HG03439 (cell line): Measurements from ENCODE around the gene PRKD2.
"Not testable (repeated sequence)": the region's sequence is repeated elsewhere in the genome, so short reads cannot be mapped to it uniquely, and the experiment has no call there.

Experiments used
- ATAC-seq: cut with Tn5 transposase; IDR thresholded peaks from one replicate; pipeline ENCODE4 v1.9.1; 2021; ENCODE audit warnings: mild to moderate bottlenecking, moderate library complexity; ENCODE audit not compliant: unreplicated experiment

PRKD2 gene

DNA sequence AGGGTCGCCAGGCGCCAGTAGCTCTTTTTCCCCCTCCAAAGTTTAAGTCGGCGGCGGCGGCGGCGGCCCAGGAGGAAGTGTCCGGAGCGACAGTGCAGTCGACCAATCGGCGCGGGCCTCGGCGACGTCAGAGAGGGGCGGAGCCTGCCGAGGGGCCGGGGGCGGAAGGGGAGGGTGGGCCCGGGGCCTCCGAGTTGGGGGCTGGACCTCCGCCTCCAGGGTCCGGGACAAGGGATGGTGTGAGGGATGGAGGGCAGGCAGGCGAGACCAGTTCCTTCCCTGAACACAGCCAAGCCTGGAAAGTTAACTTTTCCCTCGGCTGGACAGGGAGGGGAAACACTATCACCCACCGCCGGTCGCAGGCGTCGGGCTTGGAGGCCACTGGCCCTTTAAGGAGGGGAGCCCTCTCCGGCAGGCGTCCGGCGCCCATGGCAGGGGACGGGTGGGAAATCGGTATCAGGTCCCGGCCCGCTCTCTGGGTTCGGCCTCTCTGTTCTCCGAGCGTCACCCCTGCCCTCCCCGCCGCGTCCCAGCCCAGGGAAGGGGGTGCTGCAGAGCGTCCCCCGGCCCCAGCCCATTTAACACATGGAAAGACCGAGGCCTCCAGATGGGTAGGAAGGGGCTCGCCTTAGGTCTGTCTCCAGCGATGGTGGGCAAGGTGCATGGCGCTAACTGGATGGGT, at the start of gene PRKD2:
Gene PRKD2 (minus strand): TSS at position 81 of the 682 bp plus-strand sequence. CDS start 744 bp downstream, outside the sequence.
- ATAC-seq, result peak; percentile 37

DNA sequence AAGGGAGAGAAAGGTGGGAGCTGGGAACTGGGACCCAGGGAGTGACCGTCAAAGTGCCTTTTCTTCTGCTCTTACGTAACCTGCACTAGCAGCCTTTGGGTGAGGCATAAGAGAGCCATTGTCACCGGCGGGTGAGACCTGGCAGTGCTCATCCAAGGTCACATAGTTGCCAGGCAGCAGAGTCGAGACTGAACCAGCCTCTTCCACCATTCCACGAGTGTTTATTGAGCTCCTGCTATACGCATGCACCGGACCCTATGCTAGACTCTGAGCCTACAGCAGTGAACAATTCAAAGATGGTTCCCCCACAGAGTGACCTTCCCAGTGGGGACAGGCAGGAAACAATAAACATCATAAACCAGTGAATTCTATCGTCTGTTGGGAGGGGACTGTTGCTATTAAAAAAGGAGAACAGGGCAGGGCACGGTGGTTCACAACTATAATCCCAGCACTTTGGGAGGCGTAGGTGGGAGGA, 47.9 kb upstream of the PRKD2 start:
- ATAC-seq, result no peak

DNA sequence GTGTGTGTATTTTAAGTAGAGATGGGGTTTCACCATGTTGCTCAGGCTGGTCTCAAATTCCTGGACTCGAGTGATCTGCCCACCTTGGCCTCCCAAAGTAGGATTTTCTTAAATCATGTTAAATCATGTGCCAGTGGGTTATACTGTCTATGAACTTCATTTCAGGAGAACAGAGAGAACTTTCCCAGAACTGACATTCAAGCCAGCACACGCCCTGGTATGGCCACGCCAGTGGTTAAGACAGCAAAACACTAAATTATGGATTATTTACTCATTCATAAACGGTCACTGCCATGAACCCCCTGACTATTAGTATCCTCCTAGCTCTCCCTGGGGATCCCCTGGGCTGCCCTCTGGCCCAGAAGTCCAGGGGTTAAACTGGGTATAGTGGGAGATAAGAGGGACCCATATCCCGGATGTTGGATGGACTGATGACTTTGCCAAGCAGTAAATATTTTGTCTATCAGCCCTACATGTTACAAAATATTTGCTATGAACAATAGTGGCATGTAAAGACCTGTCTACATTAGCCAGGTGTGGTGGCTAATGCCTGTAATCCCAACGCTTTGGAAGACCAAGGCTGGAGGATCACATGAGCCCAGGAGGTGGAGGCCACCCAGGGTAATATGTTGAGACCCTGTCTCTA, 45.5 kb upstream of the PRKD2 start:
- no peak for ATAC-seq

DNA sequence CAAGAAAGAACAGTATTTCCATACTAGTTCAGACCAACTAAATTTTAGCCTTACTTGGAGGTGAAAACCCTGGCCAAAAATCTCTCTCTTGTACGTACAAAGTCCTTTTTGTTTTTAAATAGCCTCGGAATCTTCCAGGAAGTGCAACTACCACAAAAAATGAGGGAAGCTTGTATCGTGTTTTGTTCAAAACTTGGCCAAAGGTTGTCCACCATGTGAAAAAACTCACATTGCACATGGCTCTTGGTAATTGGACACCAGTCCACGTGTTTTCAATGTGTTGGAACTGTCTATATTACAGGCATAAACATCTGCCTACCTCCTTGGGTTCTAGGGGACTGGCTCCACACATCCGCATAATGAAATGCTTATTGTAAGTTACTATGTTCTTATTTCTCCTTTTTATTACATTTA, 44.5 kb upstream of the PRKD2 start:
- ATAC-seq, result no peak

DNA sequence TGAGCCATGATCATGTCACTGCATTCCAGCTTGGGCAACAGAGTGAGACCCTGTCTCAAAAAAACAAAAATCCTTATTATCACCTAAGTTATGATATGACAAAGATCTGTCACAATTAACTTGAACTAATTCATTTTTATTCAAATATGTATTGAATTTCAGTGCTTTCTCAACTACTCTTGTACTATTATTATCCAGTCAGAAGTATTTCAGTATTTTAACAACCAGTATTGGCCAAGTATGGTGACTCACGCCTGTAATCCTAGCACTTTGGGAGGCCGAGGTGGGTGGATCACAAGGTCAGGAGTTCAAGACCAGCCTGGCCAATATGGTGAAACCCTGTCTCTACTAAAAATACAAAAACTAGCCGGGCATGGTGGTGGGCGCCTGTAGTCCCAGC, 44.0 kb upstream of the PRKD2 start:
- ATAC-seq, result not testable (repeated sequence)

DNA sequence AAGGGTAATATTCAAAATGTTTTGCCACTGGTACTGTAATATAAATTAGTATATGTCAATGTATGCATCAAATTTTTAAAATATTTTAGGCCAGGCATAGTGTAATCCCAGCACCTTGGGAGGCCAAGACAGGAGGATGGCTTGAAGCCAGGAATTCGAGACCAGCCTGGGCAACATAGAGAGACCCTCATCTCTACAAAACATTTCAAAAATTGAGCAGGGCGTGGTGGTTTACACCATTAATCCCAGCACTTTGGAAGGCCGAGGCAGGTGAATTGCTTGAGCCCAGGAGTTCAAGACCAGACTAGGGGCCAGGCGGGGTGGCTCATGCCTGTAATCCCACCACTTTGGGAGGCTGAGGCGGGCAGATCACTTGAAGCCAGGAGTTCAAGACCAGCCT, 43.4 kb upstream of the PRKD2 start:
- no peak for ATAC-seq

DNA sequence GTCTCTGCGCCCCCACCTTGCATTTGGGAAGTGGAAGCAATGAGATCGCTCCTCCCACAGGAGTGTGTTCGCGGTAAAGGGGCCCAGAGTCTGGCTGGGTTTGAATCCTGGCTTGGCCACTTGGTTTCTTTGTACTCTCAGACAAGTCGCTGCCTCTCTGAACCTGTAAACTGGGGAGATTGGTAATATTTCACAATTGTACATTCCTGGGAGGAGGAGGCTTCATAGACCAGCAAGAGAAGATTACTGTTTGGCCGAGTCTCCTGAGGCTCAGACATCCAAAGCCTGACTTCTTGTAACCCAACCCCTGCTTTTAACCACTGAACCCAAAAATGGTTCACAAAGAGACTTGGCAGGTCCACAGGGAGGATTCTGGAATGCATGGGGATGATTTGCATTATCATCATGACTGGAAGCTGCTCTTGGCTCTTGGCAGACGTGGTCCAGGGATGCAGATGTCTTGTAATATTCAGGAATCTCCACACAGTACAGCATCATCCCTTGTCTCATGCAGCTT, 43.0 kb upstream of the PRKD2 start:
- no peak for ATAC-seq

DNA sequence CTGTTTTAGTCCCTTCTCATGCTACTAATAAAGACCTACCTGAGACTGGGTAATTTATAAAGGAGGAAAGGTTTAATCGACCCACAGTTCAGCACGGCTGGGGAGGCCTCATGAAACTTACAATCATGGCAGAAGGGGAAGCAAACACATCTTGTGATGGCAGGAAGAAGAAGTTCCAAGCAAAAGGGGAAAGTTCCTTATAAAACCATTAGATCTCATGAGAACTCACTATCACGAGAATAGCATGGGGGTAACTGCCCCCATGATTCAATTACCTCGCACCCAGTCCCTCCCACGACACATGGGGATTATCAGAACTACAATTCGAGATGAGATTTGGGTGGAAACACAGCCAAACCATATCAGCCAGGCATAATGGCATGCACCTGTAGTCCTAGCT, 42.3 kb upstream of the PRKD2 start:
- no peak for ATAC-seq

DNA sequence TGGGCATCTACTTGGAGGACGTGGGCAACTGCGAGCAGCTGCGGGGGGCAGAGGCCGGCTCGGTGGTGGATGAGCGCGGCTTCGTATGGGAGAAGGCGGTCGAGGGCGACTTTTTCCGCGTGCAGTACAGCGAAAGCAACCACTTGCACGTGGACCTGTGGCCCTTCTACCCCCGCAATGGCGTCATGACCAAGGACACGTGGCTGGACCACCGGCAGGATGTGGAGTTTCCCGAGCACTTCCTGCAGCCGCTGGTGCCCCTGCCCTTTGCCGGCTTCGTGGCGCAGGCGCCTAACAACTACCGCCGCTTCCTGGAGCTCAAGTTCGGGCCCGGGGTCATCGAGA, 39.6 kb upstream of the PRKD2 start:
- no peak for ATAC-seq

DNA sequence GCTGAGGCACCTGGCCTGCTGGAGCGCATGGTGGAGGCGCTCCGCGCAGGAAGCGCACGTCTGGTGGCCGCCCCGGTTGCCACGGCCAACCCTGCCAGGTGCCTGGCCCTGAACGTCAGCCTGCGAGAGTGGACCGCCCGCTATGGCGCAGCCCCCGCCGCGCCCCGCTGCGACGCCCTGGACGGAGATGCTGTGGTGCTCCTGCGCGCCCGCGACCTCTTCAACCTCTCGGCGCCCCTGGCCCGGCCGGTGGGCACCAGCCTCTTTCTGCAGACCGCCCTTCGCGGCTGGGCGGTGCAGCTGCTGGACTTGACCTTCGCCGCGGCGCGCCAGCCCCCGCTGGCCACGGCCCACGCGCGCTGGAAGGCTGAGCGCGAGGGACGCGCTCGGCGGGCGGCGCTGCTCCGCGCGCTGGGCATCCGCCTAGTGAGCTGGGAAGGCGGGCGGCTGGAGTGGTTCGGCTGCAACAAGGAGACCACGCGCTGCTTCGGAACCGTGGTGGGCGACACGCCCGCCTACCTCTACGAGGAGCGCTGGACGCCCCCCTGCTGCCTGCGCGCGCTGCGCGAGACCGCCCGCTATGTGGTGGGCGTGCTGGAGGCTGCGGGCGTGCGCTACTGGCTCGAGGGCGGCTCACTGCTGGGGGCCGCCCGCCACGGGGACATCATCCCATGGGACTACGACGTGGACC, 39.1 kb upstream of the PRKD2 start:
- ATAC-seq, result no peak

DNA sequence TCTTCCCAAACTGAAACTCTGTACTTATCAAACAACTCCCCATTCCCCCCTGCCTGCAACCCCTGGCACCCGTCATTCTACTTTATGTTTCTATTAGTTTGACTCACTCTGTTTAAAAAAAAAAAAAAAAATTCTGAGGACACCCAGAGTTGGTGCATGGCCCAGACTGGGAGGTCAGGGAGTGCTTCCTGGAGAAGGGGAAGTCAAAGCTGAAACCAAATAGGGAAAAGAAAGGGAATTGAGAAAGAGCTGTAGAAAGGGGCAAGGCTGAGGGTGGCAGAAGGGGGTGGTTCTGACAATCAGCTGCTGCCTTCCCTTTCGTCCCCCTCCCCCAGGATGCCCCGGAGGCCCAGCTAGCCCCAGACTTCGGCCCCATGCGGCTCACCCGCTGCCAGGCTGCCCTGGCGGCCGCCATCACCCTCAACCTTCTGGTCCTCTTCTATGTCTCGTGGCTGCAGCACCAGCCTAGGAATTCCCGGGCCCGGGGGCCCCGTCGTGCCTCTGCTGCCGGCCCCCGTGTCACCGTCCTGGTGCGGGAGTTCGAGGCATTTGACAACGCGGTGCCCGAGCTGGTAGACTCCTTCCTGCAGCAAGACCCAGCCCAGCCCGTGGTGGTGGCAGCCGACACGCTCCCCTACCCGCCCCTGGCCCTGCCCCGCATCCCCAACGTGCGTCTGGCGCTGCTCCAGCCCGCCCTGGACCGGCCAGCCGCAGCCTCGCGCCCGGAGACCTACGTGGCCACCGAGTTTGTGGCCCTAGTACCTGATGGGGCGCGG, 38.4 kb upstream of the PRKD2 start:
- ATAC-seq, result no peak

DNA sequence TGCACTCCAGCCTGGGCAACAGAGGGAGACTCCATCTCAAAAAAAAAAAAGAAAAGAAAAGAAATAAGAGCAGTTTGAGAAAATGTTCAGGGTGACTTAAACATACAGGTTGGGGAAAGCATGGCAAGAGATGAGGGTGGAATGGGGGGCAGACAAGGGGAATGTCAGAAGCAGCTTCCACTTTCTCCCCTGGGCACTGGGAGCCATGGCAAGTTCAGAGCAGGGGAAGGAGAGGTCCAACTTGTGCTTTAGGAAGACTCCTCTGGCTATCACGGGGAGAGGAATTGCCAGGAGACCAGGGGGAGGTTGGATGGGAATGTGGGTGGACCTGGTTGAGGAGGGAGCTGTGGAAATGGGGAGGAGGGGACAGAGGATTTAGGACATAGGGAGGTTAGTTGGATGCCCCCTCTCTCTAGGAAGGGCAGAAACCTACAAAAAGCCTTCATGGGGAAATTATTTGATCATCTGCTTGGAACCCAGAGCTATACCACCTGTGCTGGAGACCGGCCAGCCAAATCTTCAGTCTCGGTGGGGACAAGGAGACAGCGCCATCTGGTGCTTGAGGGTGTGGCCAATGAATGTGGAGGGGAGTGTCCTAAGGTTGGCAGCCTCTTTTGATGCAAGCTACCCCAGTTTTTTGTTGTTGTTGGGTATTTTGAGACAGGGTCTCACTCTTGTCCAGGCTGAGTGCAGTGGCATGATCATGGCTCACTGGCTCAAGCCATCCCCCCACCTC, 36.7 kb upstream of the PRKD2 start:
- no peak for ATAC-seq

DNA sequence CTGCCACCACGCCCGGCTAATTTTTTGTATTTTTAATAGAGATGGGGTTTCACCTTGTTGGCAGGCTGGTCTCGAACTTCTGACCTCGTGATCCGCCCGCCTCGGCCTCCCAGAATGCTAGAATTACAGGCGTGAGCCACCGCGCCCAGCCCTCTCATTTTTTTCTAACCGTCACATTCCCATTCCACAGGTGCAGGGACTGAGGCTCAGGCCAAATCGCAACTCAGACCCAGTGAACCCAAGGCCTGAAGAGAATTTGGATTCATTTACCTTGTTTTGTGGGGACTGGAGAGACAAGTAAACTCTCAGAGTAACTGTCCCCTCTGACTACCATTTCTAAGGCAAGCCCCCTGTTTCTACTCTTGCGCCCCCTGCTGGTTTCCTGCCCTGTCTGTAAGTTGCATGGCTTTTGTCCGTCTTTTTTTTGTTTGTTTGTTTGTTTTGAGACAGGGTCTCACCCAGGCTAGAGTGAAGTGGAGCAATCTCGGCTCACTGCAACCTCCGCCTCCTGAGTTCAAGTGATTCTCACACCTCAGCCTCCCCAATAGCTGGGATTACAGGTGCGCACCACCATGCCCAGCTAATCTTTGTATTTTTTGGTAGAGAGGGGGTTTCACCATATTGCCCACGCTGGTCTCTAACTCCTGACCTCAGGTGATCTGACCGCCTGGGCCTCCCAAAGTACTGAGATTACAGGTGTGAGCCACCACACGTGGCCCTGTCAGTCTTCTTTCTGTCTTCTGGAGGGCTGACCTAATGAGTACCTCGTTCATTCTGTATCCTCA, 31.6 kb upstream of the PRKD2 start:
- no peak for ATAC-seq

DNA sequence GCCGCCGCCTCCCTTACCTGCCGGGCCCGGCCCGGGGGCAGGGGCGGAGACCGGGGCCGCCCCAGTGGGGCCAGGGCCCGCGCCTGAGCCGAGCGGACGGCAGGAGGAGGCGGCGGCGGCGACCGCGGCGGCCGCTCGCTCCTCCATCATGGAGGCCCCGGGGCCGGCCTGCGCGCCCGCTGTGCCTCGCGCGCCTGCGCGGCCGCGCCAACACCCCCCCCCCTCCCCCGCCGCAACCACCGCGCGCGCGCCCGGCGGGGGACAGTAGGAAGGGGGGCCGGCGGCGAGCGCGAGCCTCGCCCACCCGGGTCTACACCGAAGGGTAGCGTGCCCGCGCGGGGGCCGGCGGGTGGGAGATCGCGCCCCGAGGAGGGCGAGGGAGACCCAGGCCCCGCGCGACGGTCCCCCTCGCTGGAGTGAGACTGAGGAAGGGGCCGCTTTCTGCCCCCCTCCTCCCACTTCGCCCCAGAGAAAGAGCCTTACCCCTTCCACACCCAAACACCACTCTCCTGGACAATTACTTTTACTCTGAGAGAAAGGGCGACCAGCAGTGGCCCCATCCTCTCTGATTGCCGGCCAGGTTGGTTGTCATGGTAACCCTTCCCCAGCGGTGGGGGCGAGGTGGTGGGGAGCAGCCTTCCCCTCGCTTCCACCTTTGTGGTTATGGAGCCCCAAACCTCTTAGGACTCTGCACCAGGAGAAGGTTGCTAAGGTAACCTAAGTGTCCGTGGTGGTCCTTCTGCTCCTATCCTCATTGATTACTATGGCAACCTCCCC, 29.6 kb upstream of the PRKD2 start, which contains the start of gene STRN4:
Gene STRN4 (minus strand): TSS at position 170 of the 777 bp plus-strand sequence. CDS start 20 bp downstream, at position 150.
- ATAC-seq, result no peak

DNA sequence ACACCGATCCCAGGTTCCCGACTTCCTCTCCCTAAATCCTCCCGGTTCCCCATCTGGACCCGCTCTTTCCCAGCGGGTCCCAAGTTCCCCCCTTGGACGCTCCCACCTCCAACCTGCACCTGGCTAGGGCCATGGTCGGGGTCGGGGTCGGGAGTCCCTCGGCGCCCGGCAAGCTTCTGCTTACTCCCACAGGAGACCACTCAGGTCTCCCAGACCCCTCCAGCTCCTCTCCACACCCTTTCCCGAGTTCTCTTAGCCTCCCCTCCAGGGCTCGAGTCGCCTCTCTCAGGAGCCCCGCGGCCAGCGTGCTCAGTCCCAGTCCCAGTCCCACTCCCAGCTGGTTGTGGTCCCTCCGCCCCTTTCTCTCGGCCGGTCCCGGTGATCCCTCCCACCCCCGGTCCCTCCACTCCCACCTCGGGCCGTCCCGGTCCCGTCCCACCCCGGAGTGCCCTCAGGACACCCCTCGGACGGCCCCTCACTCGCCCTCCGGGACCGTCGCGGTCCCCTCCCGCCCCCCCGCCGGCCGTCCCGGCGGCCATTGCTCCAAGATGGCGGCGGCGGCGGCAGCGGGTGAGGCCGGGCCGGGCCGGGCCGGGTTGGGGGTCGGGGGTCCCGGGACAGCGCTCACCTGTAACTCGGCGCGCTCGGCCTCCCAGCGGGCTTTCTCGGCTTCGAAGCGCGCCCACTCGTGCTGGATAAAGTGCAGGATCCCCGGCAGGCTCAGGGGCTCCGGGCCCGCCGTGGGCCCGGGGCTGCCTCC, 28.8 kb upstream of the PRKD2 start, which contains the start of gene FKRP:
Gene FKRP (plus strand): TSS at position 537 of the 760 bp plus-strand sequence. CDS start 9,394 bp downstream, outside the sequence.
- no peak for ATAC-seq

DNA sequence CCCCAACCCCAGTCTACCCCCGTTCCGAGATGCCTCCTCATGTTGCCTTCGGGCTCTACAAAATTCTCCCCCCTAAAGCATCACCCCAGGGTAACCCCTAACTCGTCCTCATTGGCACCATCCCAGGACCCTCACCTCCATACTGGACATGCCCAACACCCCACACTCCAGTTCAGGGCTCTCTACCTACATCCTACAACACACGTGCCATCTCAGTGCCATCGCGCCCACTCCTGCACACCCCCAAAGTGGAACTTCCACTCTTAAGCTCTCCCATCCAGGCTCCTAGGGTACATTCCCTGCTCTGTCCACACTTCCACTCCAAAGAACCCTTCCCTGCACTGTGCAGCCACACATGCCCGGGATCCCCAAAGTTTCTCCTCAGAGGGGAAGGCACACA, 28.1 kb upstream of the PRKD2 start:
- ATAC-seq, result no peak

DNA sequence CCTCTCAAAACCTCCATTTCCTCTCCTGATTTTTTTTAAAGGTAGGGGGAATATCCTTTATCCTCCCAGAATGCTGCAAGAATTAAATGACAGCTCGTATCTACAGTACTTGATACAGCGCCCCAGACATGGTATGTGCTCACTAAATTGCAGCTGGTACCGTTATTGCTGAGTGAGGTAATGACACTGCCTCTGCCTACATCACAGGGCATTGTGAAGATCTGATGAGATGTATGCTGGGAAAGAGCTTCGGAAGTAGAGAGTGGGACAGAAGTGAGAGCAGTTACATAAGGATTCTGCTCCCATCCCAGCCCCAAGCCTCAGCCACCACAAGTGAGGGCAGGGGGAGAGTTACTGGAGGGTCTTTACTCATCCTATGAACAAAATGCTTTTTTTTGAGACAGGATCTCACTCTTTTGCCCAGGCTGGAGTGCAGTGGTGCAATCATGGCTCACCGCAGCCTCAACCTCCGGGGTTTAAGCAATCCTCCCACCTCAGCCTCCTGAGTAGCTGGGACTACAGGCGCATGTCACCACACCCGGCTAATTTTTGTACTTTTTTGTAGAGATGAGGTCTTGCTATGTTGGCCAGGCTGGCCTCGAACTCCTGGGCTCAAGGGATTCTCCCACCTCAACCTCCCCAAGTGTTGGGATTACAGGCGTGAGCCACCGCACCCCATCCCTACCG, 27.2 kb upstream of the PRKD2 start:
- no peak for ATAC-seq
